Activated CD4-positive, alpha-beta T cell treated with anti-CD3 and anti-CD28 coated beads, Interleukin-2, amount 50 U/mL, for 24 hours (primary cell): ENCODE results near the gene PKNOX2.

Experiments used
- DNase-seq, 2 donors: peaks; one replicate each; pipeline ENCODE4 v3.0.0-alpha.2; 2020; ENCODE audit warnings: low read depth in 1 of 2, low spot score in 1 of 2

PKNOX2 gene

GRCh38 chr11:125306476-125306875, 141.9 kb downstream of the PKNOX2 start:
- no peak for DNase-seq

- no peak for DNase-seq
Measured at GRCh38 chr11:125308246-125308645, 143.7 kb downstream of the PKNOX2 start.

- DNase-seq = no peak
Measured at GRCh38 chr11:125312391-125312790, 147.8 kb downstream of the PKNOX2 start.

- DNase-seq = no peak
Measured at GRCh38 chr11:125312812-125313211, 148.3 kb downstream of the PKNOX2 start.

GRCh38 chr11:125313271-125314219, 149.0 kb downstream of the PKNOX2 start:
- DNase-seq = no peak

GRCh38 chr11:125314276-125315078, 149.9 kb downstream of the PKNOX2 start:
- no peak for DNase-seq

- no peak for DNase-seq
Measured at GRCh38 chr11:125315079-125315740, 150.7 kb downstream of the PKNOX2 start.

GRCh38 chr11:125317416-125317815, 152.9 kb downstream of the PKNOX2 start:
- no peak for DNase-seq

- no peak for DNase-seq
Measured at GRCh38 chr11:125319649-125320048, 155.1 kb downstream of the PKNOX2 start.

- DNase-seq = no peak
Measured at GRCh38 chr11:125320347-125321076, 156.0 kb downstream of the PKNOX2 start.

GRCh38 chr11:125322289-125322688, 157.7 kb downstream of the PKNOX2 start:
- no peak for DNase-seq

GRCh38 chr11:125325196-125325595, 160.6 kb downstream of the PKNOX2 start:
- DNase-seq = no peak

- DNase-seq = no peak
Measured at GRCh38 chr11:125326126-125326525, 161.6 kb downstream of the PKNOX2 start.

- no peak for DNase-seq
Measured at GRCh38 chr11:125327518-125328224, 163.1 kb downstream of the PKNOX2 start.

GRCh38 chr11:125328225-125328580, 163.7 kb downstream of the PKNOX2 start:
- DNase-seq = no peak

- no peak for DNase-seq
Measured at GRCh38 chr11:125329786-125330185, 165.2 kb downstream of the PKNOX2 start.

GRCh38 chr11:125330462-125331325, 166.1 kb downstream of the PKNOX2 start:
- no peak for DNase-seq

GRCh38 chr11:125331357-125332035, 166.9 kb downstream of the PKNOX2 start:
- DNase-seq = no peak

GRCh38 chr11:125332821-125333220, 168.3 kb downstream of the PKNOX2 start:
- DNase-seq = no peak
